IPS DF 6.9 (cell line): ENCODE measurements around the gene DAP.

Experiments used
- DNase-seq: peaks from one replicate; pipeline ENCODE4 v3.0.0-alpha.2; 2013; ENCODE audit warnings: low read depth, low spot score
- H3K27ac ChIP-seq: one replicate; pipeline ENCODE4 v1.5.1; 2013; ENCODE audit warnings: low read length, control low read depth
- H3K27me3 ChIP-seq: 2 replicates; pipeline ENCODE4 v1.6.1; 2013; ENCODE audit warnings: mild to moderate bottlenecking, low read length; ENCODE audit not compliant: control insufficient read depth, insufficient read depth
- H3K36me3 ChIP-seq: 2 replicates; pipeline ENCODE4 v1.6.1; 2013; ENCODE audit warnings: low read length; ENCODE audit not compliant: control insufficient read depth, insufficient read depth
- H3K4me1 ChIP-seq: 2 replicates; pipeline ENCODE4 v1.6.1; 2013; ENCODE audit warnings: low read length; ENCODE audit not compliant: control insufficient read depth, insufficient read depth
- H3K4me3 ChIP-seq: 2 replicates; pipeline ENCODE4 v1.5.1; 2013; ENCODE audit warnings: mild to moderate bottlenecking, low read length
- H3K9me3 ChIP-seq: 2 replicates; pipeline ENCODE4 v1.6.1; 2013; ENCODE audit warnings: low read length, inconsistent platforms; ENCODE audit not compliant: control insufficient read depth, insufficient read depth
- WGBS: extraction: QIAGEN DNeasy Blood & Tissue Kit; methylation state at CpG from one replicate; pipeline ENCODE4 v1.1.7; 2013; ENCODE audit warnings: mixed read lengths, missing lambda C conversion rate; ENCODE audit not compliant: insufficient read length, insufficient coverage; 5-methylcytosine and 5-hydroxymethylcytosine counted together

The DAP gene

GRCh38 chr5:10761185-10761932 lies at the start of gene DAP:
TSS of gene DAP (minus strand) at chr5:10761234. CDS start at chr5:10761068, 166 bp downstream.
- no peaks in the 10 kb centered on the region for H3K9me3 ChIP-seq
- no peak within 1 kb of the TSS for H3K27ac ChIP-seq
- peak within 1 kb of the TSS; percentile 59 for H3K4me3 ChIP-seq
- no CpG with 5 or more reads among the region's 79 CpGs for WGBS
- no peaks in the 10 kb centered on the region for H3K36me3 ChIP-seq
- peaks cover 1% of the 10 kb centered on the region; the same call in 1 of the 2 replicates for H3K4me1 ChIP-seq
- peak; percentile 74 for DNase-seq
- no peaks in the 10 kb centered on the region for H3K27me3 ChIP-seq

DNA sequence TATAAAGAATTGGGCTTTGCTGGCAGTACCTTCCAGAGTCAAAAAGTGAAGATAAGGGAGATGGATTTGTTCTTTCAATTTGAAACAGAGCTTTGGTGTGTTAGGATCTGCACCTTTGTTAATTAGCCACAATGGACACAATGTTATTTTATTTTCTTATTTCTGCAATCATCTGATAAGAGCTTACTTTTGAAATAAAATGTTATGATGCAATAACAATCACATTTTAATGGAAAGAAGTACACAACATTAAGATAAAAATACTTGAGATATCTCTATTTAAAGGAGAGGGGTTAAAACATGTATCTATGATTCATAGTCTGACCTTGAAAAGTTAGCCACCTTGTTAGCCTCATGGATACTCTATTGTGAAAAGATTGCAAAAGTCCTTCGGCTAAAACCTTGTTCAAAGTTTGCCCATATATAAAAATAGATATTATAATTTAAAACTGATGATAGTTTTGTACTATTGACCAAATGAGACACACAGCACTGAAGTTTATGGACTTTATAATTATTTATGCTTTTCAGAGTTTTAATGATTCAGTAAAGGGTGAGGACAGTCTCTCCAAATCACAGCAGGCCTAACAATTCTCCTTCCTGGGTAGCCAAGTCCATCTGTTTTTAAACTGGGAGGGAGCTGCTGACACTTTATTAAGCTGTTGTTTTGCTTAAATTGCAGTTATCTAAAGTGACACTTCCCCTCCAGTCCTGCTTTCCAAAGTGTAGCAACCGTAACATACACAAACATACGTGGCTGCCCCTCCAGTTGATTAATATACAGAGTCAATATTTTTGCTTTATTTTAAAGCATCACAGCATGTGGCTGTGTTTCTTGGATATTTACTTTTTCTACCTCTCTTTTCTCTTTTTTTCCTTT lies 47.6 kb upstream of the DAP start:
- WGBS, result no CpG with 5 or more reads among the region's 3 CpGs

GRCh38 chr5:10801931-10802666 lies 41.1 kb upstream of the DAP start:
- H3K4me1 ChIP-seq, result no peaks in the 10 kb centered on the region
- no peaks in the 10 kb centered on the region for H3K36me3 ChIP-seq
- H3K27ac ChIP-seq, result no peak overlapping the region
- WGBS, result no CpG with 5 or more reads among the region's 9 CpGs
- H3K27me3 ChIP-seq, result no peaks in the 10 kb centered on the region
- no peak for DNase-seq
- no peak overlapping the region for H3K4me3 ChIP-seq
- no peaks in the 10 kb centered on the region for H3K9me3 ChIP-seq

More for the DNA sequence above, 47.6 kb upstream of the DAP start:
- DNase-seq, result no peak
- H3K27ac ChIP-seq, result no peak overlapping the region
- no peaks in the 10 kb centered on the region for H3K4me1 ChIP-seq
- no peaks in the 10 kb centered on the region for H3K36me3 ChIP-seq
- H3K27me3 ChIP-seq, result no peaks in the 10 kb centered on the region
- no peak overlapping the region for H3K4me3 ChIP-seq
- no peaks in the 10 kb centered on the region for H3K9me3 ChIP-seq

- no CpG with 5 or more reads among the region's 3 CpGs for WGBS
- Histone ChIP-seq H3K36me3 (no peaks in the 10 kb centered on the region), H3K9me3 (no peaks in the 10 kb centered on the region), H3K4me3 (no peak overlapping the region), H3K27ac (no peak overlapping the region), H3K27me3 (no peaks in the 10 kb centered on the region), H3K4me1 (no peaks in the 10 kb centered on the region)
- no peak for DNase-seq
Measured at GRCh38 chr5:10800852-10801251, 39.8 kb upstream of the DAP start.

GRCh38 chr5:10797261-10797660 lies 36.2 kb upstream of the DAP start:
- Histone ChIP-seq H3K9me3 (no peaks in the 10 kb centered on the region), H3K4me3 (no peak overlapping the region), H3K36me3 (no peaks in the 10 kb centered on the region), H3K4me1 (no peaks in the 10 kb centered on the region), H3K27me3 (no peaks in the 10 kb centered on the region), H3K27ac (no peak overlapping the region)
- no CpG with 5 or more reads among the region's 3 CpGs for WGBS
- DNase-seq, result no peak

- Histone ChIP-seq H3K4me1 (no peaks in the 10 kb centered on the region), H3K4me3 (no peak overlapping the region), H3K27me3 (no peaks in the 10 kb centered on the region), H3K36me3 (no peaks in the 10 kb centered on the region), H3K9me3 (no peaks in the 10 kb centered on the region), H3K27ac (no peak overlapping the region)
- DNase-seq, result no peak
- no CpG with 5 or more reads among the region's 6 CpGs for WGBS
Measured at GRCh38 chr5:10793785-10794184, 32.8 kb upstream of the DAP start.

- DNase-seq, result no peak
- no CpG with 5 or more reads among the region's 1 CpG for WGBS
- Histone ChIP-seq H3K27me3 (no peaks in the 10 kb centered on the region), H3K9me3 (no peaks in the 10 kb centered on the region), H3K4me1 (no peaks in the 10 kb centered on the region), H3K36me3 (no peaks in the 10 kb centered on the region), H3K4me3 (no peak overlapping the region), H3K27ac (no peak overlapping the region)
Measured at GRCh38 chr5:10792336-10792735, 31.3 kb upstream of the DAP start.

GRCh38 chr5:10789726-10790125 lies 28.7 kb upstream of the DAP start:
- Histone ChIP-seq H3K9me3 (no peaks in the 10 kb centered on the region), H3K4me3 (no peak overlapping the region), H3K27me3 (no peaks in the 10 kb centered on the region), H3K4me1 (no peaks in the 10 kb centered on the region), H3K27ac (no peak overlapping the region), H3K36me3 (no peaks in the 10 kb centered on the region)
- DNase-seq, result no peak
- no CpG with 5 or more reads among the region's 3 CpGs for WGBS

DNA sequence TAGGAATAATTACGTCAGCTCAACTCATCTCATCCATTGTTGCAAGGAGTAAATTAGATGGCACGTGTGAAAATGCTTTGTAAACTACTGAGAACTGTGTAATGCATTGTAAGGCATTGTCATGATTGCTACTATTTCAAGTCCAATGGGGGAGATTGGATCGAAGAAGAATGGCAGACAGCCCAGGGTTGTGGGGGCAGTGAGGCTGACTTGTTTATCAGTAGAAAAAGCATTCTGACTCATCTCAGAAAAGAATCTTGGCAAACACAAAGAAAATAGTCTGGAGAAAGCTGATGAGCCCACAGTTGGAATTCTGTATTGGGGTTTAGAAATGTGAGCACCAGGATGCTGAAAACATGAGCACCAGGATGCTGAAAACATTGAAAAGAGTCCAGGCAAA lies 28.0 kb upstream of the DAP start:
- no peak for DNase-seq
- H3K27ac ChIP-seq, result no peak overlapping the region
- no peaks in the 10 kb centered on the region for H3K4me1 ChIP-seq
- no peak overlapping the region for H3K4me3 ChIP-seq
- WGBS, result no CpG with 5 or more reads among the region's 3 CpGs
- no peaks in the 10 kb centered on the region for H3K27me3 ChIP-seq
- no peaks in the 10 kb centered on the region for H3K9me3 ChIP-seq
- H3K36me3 ChIP-seq, result no peaks in the 10 kb centered on the region

- Histone ChIP-seq H3K4me1 (no peaks in the 10 kb centered on the region), H3K36me3 (no peaks in the 10 kb centered on the region), H3K4me3 (no peak overlapping the region), H3K27me3 (no peaks in the 10 kb centered on the region), H3K9me3 (no peaks in the 10 kb centered on the region), H3K27ac (no peak overlapping the region)
- no CpG with 5 or more reads among the region's 5 CpGs for WGBS
- no peak for DNase-seq
Measured at GRCh38 chr5:10788358-10788757, 27.3 kb upstream of the DAP start.
